GM12878 (cell line): ENCODE measurements around the gene ANK3. TPM values are rescaled to one million over a fixed set of nuclear protein-coding genes. Genes with fewer than 3 reads are reported as not detected.

ENCODE experiments used
- ATAC-seq: fragments of 200-7000 bp; cut with Tn5 transposase; 3 replicates; pipeline ENCODE4 v1.9.1; 2020; ENCODE audit warnings: mild to moderate bottlenecking, moderate library complexity
- BruUV-seq: library from RNA; stranded (reverse); fragments of 400-500 nt; replicated peaks from 2 replicates; lab custom pipeline; 2021; lab: Mats Ljungman, UMichigan
- CTCF ChIA-PET: fragments of 300-600 bp; sonication (Branson Sonifier 250); formaldehyde crosslinking; extraction: SDS; loops from one replicate; lab custom pipeline; 2021; ENCODE audit warnings: inconsistent platforms; lab: Yijun Ruan, JAX
- POLR2A ChIA-PET: fragments of 350-600 bp; formaldehyde crosslinking; extraction: SDS; loops from one replicate; lab custom pipeline; 2021; ENCODE audit warnings: inconsistent platforms; lab: Charles Lee
- RAD21 ChIA-PET: fragments of 300-600 bp; sonication (Branson Sonifier 250); formaldehyde crosslinking; loops from one replicate; lab custom pipeline; 2023; ENCODE audit warnings: antibody characterized with exemption; ENCODE audit not compliant: unreplicated experiment; lab: Charles Lee
- SMC1A ChIA-PET: fragments of 300-600 bp; sonication (Branson Sonifier 250); formaldehyde crosslinking; loops from one replicate; lab custom pipeline; 2023; ENCODE audit not compliant: unreplicated experiment, uncharacterized antibody; lab: Charles Lee
- DNase-seq: peaks from one replicate; pipeline ENCODE4 v3.0.0-alpha.2; 2011; ENCODE audit warnings: low read depth, low spot score
- FAIRE-seq: peaks from 3 replicates; lab custom pipeline; 2011; peaks lifted over from hg19 to GRCh38; lab: Jason Lieb, UNC
- H2AFZ ChIP-seq: 2 replicates; pipeline ENCODE4 v1.6.0; 2011; ENCODE audit warnings: low read depth, low read length, control low read depth; ENCODE audit not compliant: control insufficient read depth
- H3K27ac ChIP-seq: 2 replicates; pipeline ENCODE4 v1.5.1; 2011; ENCODE audit warnings: control low read depth; ENCODE audit not compliant: control insufficient read depth, insufficient read depth
- H3K27me3 ChIP-seq, 2 experiments: replicated peaks in 1 of 2; 2 replicates each; pipeline versions ENCODE4 v1.6.0 to v1.6.1; 2011; ENCODE audit warnings: low read length in 1 of 2; ENCODE audit not compliant: control insufficient read depth in 2 of 2, insufficient read depth in 2 of 2
- H3K36me3 ChIP-seq, 2 experiments: 2 replicates each; pipeline ENCODE4 v1.5.1; 2011; ENCODE audit warnings: low read length in 1 of 2; ENCODE audit not compliant: control insufficient read depth in 2 of 2, insufficient read depth in 2 of 2
- H3K4me1 ChIP-seq: 2 replicates; pipeline ENCODE4 v1.6.1; 2011; ENCODE audit warnings: mild to moderate bottlenecking, low read length, moderate library complexity, mixed read lengths; ENCODE audit not compliant: control insufficient read depth, insufficient read depth
- H3K4me2 ChIP-seq: 2 replicates; pipeline ENCODE4 v1.6.0; 2011; ENCODE audit warnings: control low read depth; ENCODE audit not compliant: control insufficient read depth, insufficient read depth
- H3K4me3 ChIP-seq: fragments of 200-600 bp; sonication (generic); 2 replicates; pipeline ENCODE4 v1.5.1; 2016
- H3K79me2 ChIP-seq: 2 replicates; pipeline ENCODE4 v1.6.0; 2011; ENCODE audit warnings: low read length; ENCODE audit not compliant: control insufficient read depth, insufficient read depth
- H3K9ac ChIP-seq: 2 replicates; pipeline ENCODE4 v1.8.0; 2011; ENCODE audit warnings: low read length, control low read depth, mixed read lengths; ENCODE audit not compliant: control insufficient read depth, insufficient read depth
- H3K9me3 ChIP-seq: replicated peaks from 3 replicates; pipeline ENCODE4 v1.5.1; 2011; ENCODE audit warnings: mild to moderate bottlenecking, low read length; ENCODE audit not compliant: control insufficient read depth, insufficient read depth
- H4K20me1 ChIP-seq: 2 replicates; pipeline ENCODE4 v1.6.0; 2011; ENCODE audit not compliant: control insufficient read depth, insufficient read depth
- ETV6 ChIP-seq, 2 experiments: fragments of 450-650 bp in 1 of 2; IDR thresholded peaks in 1 of 2; conservative IDR thresholded peaks in 1 of 2; 2 replicates each; pipeline ENCODE4 v1.6.1; 2014; ENCODE audit warnings: antibody characterized with exemption in 1 of 2, borderline replicate concordance in 1 of 2, low read depth in 1 of 2, mild to moderate bottlenecking in 1 of 2, moderate library complexity in 1 of 2
- GATAD2B ChIP-seq: fragments of 450-650 bp; conservative IDR thresholded peaks from 2 replicates; pipeline ENCODE4 v1.6.1; 2017; ENCODE audit warnings: low read depth, mild to moderate bottlenecking, moderate library complexity
- IKZF1 ChIP-seq: fragments of 450-650 bp; conservative IDR thresholded peaks from 2 replicates; pipeline ENCODE4 v1.6.1; 2017; ENCODE audit warnings: antibody characterized with exemption, mild to moderate bottlenecking
- IRF4 ChIP-seq: IDR thresholded peaks from 2 replicates; pipeline ENCODE4 v1.6.1; 2011; ENCODE audit warnings: low read depth, low read length
- JUND ChIP-seq: IDR thresholded peaks from 2 replicates; pipeline ENCODE4 v1.6.1; 2012; ENCODE audit warnings: low read depth, mild to moderate bottlenecking, low read length, improper control_type of control experiment, moderate library complexity
- KAT2A ChIP-seq: conservative IDR thresholded peaks from 2 replicates; pipeline ENCODE4 v1.6.1; 2011; ENCODE audit warnings: low read depth, low read length; ENCODE audit not compliant: control insufficient read depth
- NFYB ChIP-seq: IDR thresholded peaks from 2 replicates; pipeline ENCODE4 v1.6.1; 2011; ENCODE audit warnings: low read depth, mild to moderate bottlenecking, low read length, improper control_type of control experiment, moderate library complexity; ENCODE audit not compliant: insufficient read depth
- SREBF2 ChIP-seq: IDR thresholded peaks from 2 replicates; pipeline ENCODE4 v1.6.1; 2012; ENCODE audit warnings: mild to moderate bottlenecking, low read length
- SUPT20H ChIP-seq: IDR thresholded peaks from 2 replicates; pipeline ENCODE4 v1.6.1; 2011; ENCODE audit warnings: low read depth, mild to moderate bottlenecking, low read length, moderate library complexity, borderline replicate concordance; ENCODE audit not compliant: control insufficient read depth
- ZNF207 ChIP-seq: fragments of 450-650 bp; IDR thresholded peaks from 2 replicates; pipeline ENCODE4 v1.6.1; 2014; ENCODE audit warnings: antibody characterized with exemption, mild to moderate bottlenecking, borderline replicate concordance
- ZNF622 ChIP-seq: fragments of 450-650 bp; IDR thresholded peaks from 2 replicates; pipeline ENCODE4 v1.6.1; 2017; ENCODE audit warnings: mild to moderate bottlenecking, inconsistent platforms
- ZZZ3 ChIP-seq: IDR thresholded peaks from 2 replicates; pipeline ENCODE4 v1.6.1; 2011; ENCODE audit warnings: low read depth; ENCODE audit not compliant: control insufficient read depth, insufficient read length
- WGBS: methylation state at CpG from one replicate; pipeline ENCODE4 v1.1.6; 2016; ENCODE audit warnings: low lambda C conversion rate; ENCODE audit not compliant: insufficient replicate concordance, insufficient coverage; ENCODE audit errors: missing lambda C conversion rate; 5-methylcytosine and 5-hydroxymethylcytosine counted together
- in situ Hi-C: fragments of 300-500 bp; cut with MboI; formaldehyde crosslinking; loops from 9 replicates; pipeline ENCODE4 v1.14.3; 2018; ENCODE audit warnings: mixed read lengths
- intact Hi-C: fragments of 100-400 bp; cut with micrococcal nuclease; formaldehyde crosslinking; loops from one replicate; pipeline ENCODE4 v1.14.2; 2022; ENCODE audit not compliant: unreplicated experiment
- polyA plus RNA-seq, 11 experiments: library from polyadenylated mRNA; depleted of rRNA in 4 of 11; unstranded in 6 of 11; stranded (reverse) in 5 of 11; fragments of >200 nt; fragmentation: Nextera tagmentation in 4 of 11; fragmentation: Illumina TruSeq in 1 of 11; extraction: Ambion mirVana in 4 of 11; extraction: Trizol in 1 of 11; gene quantifications; 1 replicate in 1 of 11; 2 replicates in 10 of 11; pipeline versions ENCODE4 v1.2.1 to v1.2.3, GENCODE V29; 2011 to 2016; ENCODE audit warnings: inconsistent platforms in 2 of 11, missing spikeins in 2 of 11, low read depth in 1 of 11
- total RNA-seq, 4 experiments: library from RNA; depleted of rRNA in 3 of 4; stranded (reverse); fragments of >200 nt in 3 of 4; fragmentation: Illumina TruSeq in 1 of 4; extraction: Trizol in 1 of 4; gene quantifications; 2 replicates each; pipeline versions ENCODE4 v1.2.1 to v1.2.3, GENCODE V29; 2013 to 2021
- TF ChIP-seq, protein P1 (sequence below): fragments of 450-650 bp; IDR thresholded peaks from 2 replicates; pipeline ENCODE4 v1.6.1; 2018; ENCODE audit warnings: mild to moderate bottlenecking, low read depth, moderate library complexity; ENCODE audit not compliant: partially characterized antibody
- TF ChIP-seq, protein P2 (sequence below): IDR thresholded peaks from 2 replicates; pipeline ENCODE4 v1.6.1; 2012; ENCODE audit warnings: low read depth, low read length, improper control_type of control experiment

ANK3 gene
- total and polyA plus RNA-seq, 10 of the 15 experiments (the other 5 are each of a cell fraction or from before 2014, with no cell fraction given), result 0.06 to 0.82 (median 0.20) TPM; not detected in 2

DNA sequence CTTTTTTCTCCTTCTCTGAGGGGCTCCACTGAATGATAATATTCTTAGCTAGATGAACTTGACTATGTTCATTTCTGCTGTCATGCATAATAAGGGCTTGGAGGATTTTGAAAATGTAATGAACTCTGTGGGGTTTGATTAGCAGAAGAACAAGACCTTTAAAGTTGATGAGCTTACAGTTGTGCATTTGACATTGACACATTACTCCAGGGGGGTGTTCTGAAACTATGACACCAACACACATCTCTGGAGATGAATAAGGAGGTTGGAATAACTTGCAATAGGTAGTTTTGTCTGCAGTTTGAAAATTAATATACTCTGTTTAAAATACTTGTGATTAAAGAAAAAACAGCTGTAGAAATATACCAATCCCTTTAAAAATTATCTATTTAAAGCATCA is 80.3 kb downstream of the ANK3 start (continued):
- no peak for TF ChIP-seq NFYB

DNA sequence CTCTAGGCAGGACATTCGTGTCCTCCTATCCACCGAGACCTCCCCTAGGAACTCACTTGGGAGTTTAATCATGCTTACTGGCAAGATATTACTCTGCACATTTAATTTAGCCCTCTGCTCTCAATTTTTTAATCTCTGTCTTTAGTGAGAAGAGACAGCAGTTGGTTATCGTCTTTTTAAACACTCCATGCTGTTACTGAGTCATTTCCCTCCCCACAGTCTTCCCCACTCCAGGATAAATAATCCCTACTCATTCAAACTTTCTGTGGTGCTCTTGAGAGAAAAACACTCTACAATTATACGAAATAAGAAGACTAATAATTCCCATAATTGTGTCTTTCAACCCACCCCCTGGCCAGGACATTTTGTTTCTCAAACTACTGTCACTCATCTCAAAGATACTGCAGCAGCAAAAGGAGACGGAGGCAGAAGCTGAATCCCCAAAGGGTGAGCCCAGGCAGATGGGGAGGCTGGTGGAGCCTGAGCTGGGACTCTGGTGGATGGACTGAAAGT is 84.2 kb downstream of the ANK3 start:
- no peak overlapping the region for H3K4me3 ChIP-seq
- WGBS, result 44% methylated on average over 5 of the region's 5 CpGs
- CTCF ChIA-PET, result no interaction called here
- H3K9ac ChIP-seq, result no peak overlapping the region
- intact Hi-C loops (no loop called here), in situ Hi-C loops (no loop called here)
- BruUV-seq, result no TSS peak
- H3K79me2 ChIP-seq, result no peaks in the 10 kb centered on the region
- H2AFZ ChIP-seq, result no peak overlapping the region
- no peaks in the 10 kb centered on the region for H4K20me1 ChIP-seq
- no peak overlapping the region for H3K27ac ChIP-seq
- H3K4me2 ChIP-seq, result no peak overlapping the region
- H3K9me3 ChIP-seq, result no peaks in the 10 kb centered on the region
- RAD21 ChIA-PET, result no interaction called here
- no peaks in the 10 kb centered on the region for H3K4me1 ChIP-seq
- no peaks in the 10 kb centered on the region for H3K27me3 ChIP-seq
- SMC1A ChIA-PET, result interaction anchor here (1.3 kb wide), 1 partner anchor 11 kb away, joined by 4 read pairs; no protein-coding TSS in a partner anchor
- no peak for FAIRE-seq
- TF ChIP-seq, protein P1, sequence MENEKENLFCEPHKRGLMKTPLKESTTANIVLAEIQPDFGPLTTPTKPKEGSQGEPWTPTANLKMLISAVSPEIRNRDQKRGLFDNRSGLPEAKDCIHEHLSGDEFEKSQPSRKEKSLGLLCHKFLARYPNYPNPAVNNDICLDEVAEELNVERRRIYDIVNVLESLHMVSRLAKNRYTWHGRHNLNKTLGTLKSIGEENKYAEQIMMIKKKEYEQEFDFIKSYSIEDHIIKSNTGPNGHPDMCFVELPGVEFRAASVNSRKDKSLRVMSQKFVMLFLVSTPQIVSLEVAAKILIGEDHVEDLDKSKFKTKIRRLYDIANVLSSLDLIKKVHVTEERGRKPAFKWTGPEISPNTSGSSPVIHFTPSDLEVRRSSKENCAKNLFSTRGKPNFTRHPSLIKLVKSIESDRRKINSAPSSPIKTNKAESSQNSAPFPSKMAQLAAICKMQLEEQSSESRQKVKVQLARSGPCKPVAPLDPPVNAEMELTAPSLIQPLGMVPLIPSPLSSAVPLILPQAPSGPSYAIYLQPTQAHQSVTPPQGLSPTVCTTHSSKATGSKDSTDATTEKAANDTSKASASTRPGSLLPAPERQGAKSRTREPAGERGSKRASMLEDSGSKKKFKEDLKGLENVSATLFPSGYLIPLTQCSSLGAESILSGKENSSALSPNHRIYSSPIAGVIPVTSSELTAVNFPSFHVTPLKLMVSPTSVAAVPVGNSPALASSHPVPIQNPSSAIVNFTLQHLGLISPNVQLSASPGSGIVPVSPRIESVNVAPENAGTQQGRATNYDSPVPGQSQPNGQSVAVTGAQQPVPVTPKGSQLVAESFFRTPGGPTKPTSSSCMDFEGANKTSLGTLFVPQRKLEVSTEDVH, result no peak
- TF ChIP-seq IRF4 (no peak), GATAD2B (no peak), ZNF622 (no peak), KAT2A (no peak), ZNF207 (no peak), JUND (no peak), ETV6 (conservative IDR thresholded peaks at IDR 0.05 in 1 of 2, IDR thresholded peaks at IDR 0.05 in 1 of 2; ENCODE audit: borderline replicate concordance in 1 of 2, low read depth in 1 of 2) (no peak), ZZZ3 (no peak), IKZF1 (no peak), SREBF2 (no peak), SUPT20H (no peak)
- TF ChIP-seq, protein P2, sequence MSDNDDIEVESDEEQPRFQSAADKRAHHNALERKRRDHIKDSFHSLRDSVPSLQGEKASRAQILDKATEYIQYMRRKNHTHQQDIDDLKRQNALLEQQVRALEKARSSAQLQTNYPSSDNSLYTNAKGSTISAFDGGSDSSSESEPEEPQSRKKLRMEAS, result no peak
- DNase-seq, result no peak
- ATAC-seq, result no peak
- no peaks in the 10 kb centered on the region for H3K36me3 ChIP-seq
- POLR2A ChIA-PET, result no interaction called here
